Astrocyte of the spinal cord (primary cell): ENCODE data around the gene SLC2A13.

Source experiments
- DNase-seq: peaks from one replicate; pipeline ENCODE4 v3.0.0; 2011; ENCODE audit warnings: low read depth, low spot score
- H3K4me3 ChIP-seq: 2 replicates; pipeline ENCODE4 v1.5.1; 2011; ENCODE audit warnings: low read depth, mild to moderate bottlenecking, low read length, moderate library complexity
- CTCF ChIP-seq: IDR thresholded peaks from 2 replicates; pipeline ENCODE4 v1.5.1; 2012; ENCODE audit warnings: low read depth, mild to moderate bottlenecking, low read length, inconsistent platforms
- in situ Hi-C: cut with HindIII; loops from 2 replicates; pipeline ENCODE4 v1.10.0; 2017; ENCODE audit warnings: low sequenced_read_pairs

Gene SLC2A13

GRCh38 chr12:40145896-40146295, 40.0 kb upstream of the SLC2A13 start:
- no peak for TF ChIP-seq CTCF
- DNase-seq: no peak
- in situ Hi-C loops: no loop called here
- H3K4me3 ChIP-seq: no peak overlapping the region

- DNase-seq: no peak
- TF ChIP-seq CTCF: no peak
- in situ Hi-C loops: no loop called here
- H3K4me3 ChIP-seq: no peak overlapping the region
These were observed 38.1 kb upstream of the SLC2A13 start for GRCh38 chr12:40144023-40144422.

- TF ChIP-seq CTCF: no peak
- in situ Hi-C loops: no loop called here
- H3K4me3 ChIP-seq: no peak overlapping the region
- DNase-seq: no peak
These were observed 36.3 kb upstream of the SLC2A13 start for GRCh38 chr12:40142001-40142744.

- DNase-seq: no peak
- H3K4me3 ChIP-seq: no peak overlapping the region
- no peak for TF ChIP-seq CTCF
- in situ Hi-C loops: no loop called here
These were observed 32.6 kb upstream of the SLC2A13 start for GRCh38 chr12:40138526-40138925.

- in situ Hi-C loops: no loop called here
- no peak for DNase-seq
- no peak for TF ChIP-seq CTCF
These were observed 31.4 kb upstream of the SLC2A13 start for GRCh38 chr12:40137252-40137651.

DNA sequence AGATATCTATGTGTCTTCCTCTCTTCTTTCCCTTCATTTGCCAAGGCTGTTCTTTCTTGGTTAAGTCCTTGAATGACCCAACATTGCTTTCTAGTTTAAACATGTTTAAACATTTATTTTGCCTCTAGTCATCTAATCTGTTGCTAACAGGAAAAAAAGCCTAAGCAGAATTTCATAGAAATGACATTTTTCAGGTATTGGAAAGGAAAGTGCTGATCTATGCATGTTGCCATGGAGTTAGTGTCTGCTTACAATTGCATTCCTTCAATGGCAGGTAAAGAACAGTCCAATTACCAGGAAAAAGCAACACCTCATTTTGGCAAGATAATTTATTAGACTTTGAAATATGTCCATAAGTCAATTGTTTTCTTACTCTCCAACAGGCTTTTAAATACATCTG, 21.5 kb upstream of the SLC2A13 start:
- no peak for TF ChIP-seq CTCF
- H3K4me3 ChIP-seq: no peak overlapping the region
- DNase-seq: no peak
- in situ Hi-C loops: no loop called here

More at GRCh38 chr12:40137252-40137651, 31.4 kb upstream of the SLC2A13 start:
- H3K4me3 ChIP-seq: no peak overlapping the region
